Left colon (tissue), 2 donors: ENCODE measurements around the gene EFL1. TPM values are rescaled to one million over a fixed set of nuclear protein-coding genes. Genes with fewer than 3 reads are reported as not detected.
"Not testable (repeated sequence)": the region's sequence is repeated elsewhere in the genome, so short reads cannot be mapped to it uniquely, and the experiment has no call there.

ENCODE experiments used
- ATAC-seq: fragments of 200-7000 bp; cut with Tn5 transposase; one replicate; pipeline ENCODE4 v1.9.1; 2020; ENCODE audit warnings: mild to moderate bottlenecking, moderate library complexity
- DNase-seq, 2 donors: peaks; one replicate each; pipeline ENCODE4 v3.0.0-alpha.2; 2020
- intact Hi-C, 2 donors: fragments of 100-400 bp; cut with DNase I in 1 of 2; cut with micrococcal nuclease in 1 of 2; formaldehyde crosslinking; loops; one replicate each; pipeline versions ENCODE4 v1.11.2 to v1.14.0; 2022; cut with DNase I, micrococcal nuclease
- total RNA-seq, 2 donors: library from RNA; stranded (reverse); fragmentation: NEBNext Ultra II Directional; extraction: Animal tissue kit (Norgen Biotek cat#: 25700); gene quantifications; one replicate each; pipeline ENCODE4 v1.2.1, GENCODE V29; 2021
- donor health status: DM: no; HTN: no; CAD: no.
- donor health status: DM: yes; HTN: yes; CAD: no.

The EFL1 gene
- total RNA-seq, 2 donors from 2014 or later = 32.2 to 48.0 TPM

DNA sequence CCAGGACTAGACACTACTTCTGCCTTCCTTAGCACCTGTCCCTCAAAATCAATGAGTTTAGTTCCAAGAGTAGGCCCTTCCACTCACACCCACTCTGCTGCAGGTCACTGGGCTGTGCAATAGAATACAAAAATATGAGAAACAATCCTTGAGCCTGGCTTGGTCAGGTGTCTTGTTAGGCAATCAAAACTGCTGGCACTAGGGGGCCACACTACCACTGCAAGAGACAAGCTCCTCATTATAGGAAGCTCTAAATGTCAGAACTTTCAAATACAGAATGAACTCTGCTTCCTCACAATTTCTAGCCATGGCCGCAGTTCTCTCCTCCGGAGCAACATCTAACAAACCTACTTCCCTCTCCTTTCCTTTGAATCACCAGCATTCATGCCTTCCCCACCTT lies 41.0 kb downstream of the EFL1 start:
- DNase-seq = peak in 1 of 2 donors; percentile 63
- intact Hi-C loops = not testable (repeated sequence)
- peak; percentile 90 for ATAC-seq

DNA sequence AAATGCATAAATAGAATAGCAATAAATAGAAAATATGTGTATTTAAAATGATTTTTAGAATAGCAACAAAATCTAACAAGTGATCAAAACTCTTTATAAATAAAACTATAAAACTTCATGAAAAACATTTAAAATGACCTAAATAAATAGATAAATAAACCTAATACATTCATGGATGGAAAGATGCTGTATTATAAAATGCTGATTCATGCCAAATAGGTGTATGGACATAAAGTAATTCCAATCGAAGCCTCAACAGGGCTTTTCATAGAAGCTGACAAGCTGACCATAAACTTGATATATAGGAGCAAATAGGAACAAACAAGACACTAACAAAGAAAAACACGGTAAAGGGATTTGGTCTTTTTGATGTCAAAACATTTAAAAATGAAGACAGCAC lies 46.4 kb downstream of the EFL1 start:
- ATAC-seq, DNase-seq, intact Hi-C loops: not testable (repeated sequence)

GRCh38 chr15:82212201-82212600 lies 50.3 kb downstream of the EFL1 start:
- DNase-seq, ATAC-seq, intact Hi-C loops: not testable (repeated sequence)

GRCh38 chr15:82210066-82210597 lies 52.4 kb downstream of the EFL1 start:
- DNase-seq, intact Hi-C loops: not testable (repeated sequence)
- peak; percentile 99 for ATAC-seq

DNA sequence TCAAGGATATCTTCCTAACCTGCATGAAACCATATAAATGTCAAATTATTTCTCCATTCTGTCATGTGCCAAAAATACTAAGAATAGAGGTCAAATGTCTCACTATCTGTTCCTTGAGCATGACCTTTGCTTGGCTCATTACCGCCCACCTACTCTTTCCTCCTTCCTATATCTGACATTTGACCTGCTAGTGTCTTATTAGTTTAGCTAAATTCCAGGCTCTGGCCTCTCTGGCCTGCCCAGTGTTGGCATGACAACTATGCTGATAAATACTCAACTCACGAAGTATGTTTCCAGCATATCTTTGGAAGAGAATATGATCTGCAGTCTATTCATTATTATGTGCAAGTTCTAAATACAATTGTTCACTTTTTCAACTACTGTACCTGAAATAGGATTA lies 58.0 kb downstream of the EFL1 start:
- ATAC-seq, DNase-seq, intact Hi-C loops: not testable (repeated sequence)

- DNase-seq = peak in 1 of 2 donors; percentile 72
- intact Hi-C loops = no loop called here
- ATAC-seq = peak; percentile 86
Observed at GRCh38 chr15:82197733-82198594, 64.6 kb downstream of the EFL1 start.

DNA sequence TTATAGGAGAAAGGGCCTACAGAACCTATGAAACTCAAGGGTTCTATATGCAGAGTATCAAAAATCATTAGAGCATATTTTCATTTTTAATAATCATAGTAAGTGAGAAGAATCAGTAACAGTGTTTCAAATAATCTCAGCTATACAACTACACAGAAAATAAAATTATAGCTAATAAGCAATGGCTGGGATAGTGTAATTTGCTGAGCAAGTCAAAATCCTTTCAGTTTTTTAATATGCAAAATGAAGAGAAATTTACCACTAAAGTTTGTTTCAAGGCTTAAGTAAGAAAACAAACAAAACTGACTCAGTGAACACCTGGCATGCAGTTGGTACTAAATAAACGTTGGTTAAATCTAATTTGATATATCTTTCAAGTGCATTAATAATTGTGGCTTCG lies 66.2 kb downstream of the EFL1 start:
- DNase-seq = no peak
- intact Hi-C loops = no loop called here

GRCh38 chr15:82195818-82196217 lies 66.7 kb downstream of the EFL1 start:
- intact Hi-C loops, DNase-seq, ATAC-seq: not testable (repeated sequence)

More for the DNA sequence above, 66.2 kb downstream of the EFL1 start:
- ATAC-seq = no peak

GRCh38 chr15:82194488-82194887 lies 68.0 kb downstream of the EFL1 start:
- ATAC-seq, intact Hi-C loops, DNase-seq: not testable (repeated sequence)

DNA sequence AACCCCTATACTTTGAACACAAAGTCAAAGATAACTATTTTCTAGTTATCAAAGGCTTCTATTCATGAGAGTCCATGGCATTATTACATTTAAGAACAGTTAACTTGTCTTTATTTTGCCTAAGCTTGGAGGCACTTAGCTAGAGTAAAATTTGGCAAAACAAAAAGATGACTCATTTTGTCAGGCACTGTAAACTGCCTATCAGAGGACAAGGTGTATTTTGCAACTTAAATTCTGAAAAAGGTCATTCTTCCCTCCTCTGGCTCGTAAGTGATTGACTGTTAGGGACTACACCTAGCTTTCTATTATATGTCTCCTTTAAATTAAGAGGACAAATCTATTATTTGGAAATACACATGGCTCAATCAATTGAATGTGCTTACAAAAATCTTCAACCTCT lies 69.1 kb downstream of the EFL1 start:
- DNase-seq, intact Hi-C loops: not testable (repeated sequence)

GRCh38 chr15:82192394-82192793 lies 70.1 kb downstream of the EFL1 start:
- DNase-seq, intact Hi-C loops, ATAC-seq: not testable (repeated sequence)

More for the DNA sequence above, 69.1 kb downstream of the EFL1 start:
- ATAC-seq = not testable (repeated sequence)

DNA sequence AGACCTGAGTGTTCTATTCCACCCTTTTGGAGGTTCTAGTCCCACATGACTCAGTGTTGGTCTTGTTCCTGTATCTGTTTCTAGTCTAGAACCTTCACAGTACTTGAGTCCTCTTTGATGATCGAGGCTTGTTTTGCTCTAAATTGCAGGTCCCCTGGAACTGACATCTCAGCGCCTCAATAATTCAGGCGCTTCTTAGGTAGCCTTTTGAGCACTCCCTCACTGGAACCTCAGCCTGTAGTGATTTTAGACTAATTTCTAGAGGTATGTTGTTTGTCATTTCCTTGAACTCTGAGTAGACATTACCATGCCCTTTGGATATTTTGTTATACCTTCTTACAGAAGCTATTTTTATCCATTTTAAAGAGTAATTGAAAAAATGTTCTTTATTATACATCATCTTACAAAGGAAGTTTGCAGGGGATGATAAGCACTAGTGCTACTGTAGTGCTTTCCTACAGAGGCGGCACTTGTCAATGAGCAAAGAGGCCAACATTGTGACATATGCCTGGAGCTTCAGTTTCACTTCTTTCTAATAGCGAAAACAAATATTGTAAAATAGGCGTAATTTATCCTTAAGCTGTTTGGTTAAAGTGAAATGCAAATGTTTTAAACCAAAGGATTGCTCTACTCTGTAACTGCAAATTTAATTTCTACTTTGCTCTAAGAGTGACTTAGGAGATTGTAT lies 75.7 kb downstream of the EFL1 start:
- intact Hi-C loops = no loop called here
- no peak for DNase-seq
- no peak for ATAC-seq

DNA sequence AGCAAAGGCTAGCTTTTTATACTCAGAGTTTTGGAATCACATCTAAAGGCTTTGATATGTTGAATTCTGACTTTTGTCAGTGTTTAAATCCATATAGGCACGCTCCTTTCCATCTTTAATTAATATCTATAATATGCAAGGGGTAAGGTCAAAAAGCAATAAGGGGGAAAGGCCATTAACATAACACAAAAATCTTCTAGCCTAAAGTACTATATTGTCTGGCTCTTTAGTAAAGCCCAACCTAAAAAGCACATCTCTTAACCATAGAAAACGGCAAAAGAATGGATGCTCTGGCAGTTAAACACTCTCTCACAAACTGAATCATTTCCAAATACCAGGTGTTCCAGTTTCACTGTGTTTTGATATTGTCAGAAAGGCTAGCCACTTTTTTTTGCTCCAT lies 76.4 kb downstream of the EFL1 start:
- DNase-seq = no peak
- intact Hi-C loops = no loop called here
- no peak for ATAC-seq

DNA sequence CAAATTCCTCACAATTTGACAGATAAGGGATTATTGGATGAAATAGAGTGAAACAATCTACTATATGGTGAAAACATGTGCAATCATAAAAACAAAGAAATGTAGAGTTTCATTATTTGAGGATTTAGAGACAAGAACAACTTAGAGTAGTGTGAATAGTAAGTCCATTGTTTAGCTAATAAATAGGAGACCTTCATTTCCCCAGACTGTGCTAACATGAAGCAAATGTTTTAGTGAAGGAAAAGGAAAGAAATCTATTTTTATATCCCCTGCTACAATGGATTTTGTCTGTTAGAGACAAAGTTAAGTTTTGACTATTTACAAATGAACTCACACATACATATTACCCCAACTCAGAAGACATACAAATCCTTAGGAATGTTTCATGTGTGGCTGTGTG lies 77.8 kb downstream of the EFL1 start:
- DNase-seq (no peak), ATAC-seq (no peak)
- intact Hi-C loops = no loop called here

DNA sequence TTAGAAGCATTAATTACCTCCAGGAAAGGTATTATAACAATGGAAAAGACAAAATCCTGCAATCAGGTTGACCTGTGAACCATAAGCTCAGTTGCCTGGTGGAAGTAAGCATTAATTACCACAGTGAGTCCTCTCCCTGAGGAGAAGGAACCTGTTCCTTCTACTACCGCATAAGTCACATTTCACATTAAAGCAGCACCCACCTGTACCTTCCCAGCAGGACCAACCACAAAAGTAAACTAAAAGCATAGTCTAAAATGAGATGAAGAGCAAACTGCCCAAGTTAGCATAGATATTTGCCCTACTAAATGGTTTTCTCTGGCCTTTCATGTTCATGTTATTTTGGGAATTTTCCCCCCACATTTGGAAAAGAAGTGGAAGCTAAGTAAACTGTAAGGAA lies 78.2 kb downstream of the EFL1 start:
- intact Hi-C loops = no loop called here
- DNase-seq (no peak), ATAC-seq (no peak)

- ATAC-seq = no peak
- intact Hi-C loops = no loop called here
- no peak for DNase-seq
Observed at GRCh38 chr15:82183121-82184031, 79.2 kb downstream of the EFL1 start.

- DNase-seq (no peak), ATAC-seq (no peak)
- intact Hi-C loops = no loop called here
Observed at GRCh38 chr15:82181371-82181770, 81.2 kb downstream of the EFL1 start.

DNA sequence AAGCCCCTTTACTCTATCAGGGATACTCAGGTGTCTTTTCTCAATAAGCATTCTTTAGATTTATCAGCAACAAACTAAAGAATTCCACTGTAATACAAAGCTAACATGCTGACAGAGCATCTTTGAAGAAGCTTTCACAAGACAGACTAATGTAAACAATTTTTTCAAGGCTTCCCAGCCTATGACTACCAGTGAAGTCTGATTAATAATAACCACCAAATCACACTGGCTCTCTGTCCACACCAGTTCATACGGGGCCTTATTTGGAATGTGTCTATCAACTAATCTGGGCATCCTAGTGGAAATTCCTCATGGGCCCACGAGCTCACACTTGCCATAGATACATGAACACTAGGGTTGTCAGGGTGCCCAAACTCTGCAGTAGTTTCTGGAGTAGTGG lies 84.5 kb downstream of the EFL1 start:
- ATAC-seq (no peak), DNase-seq (no peak)
- intact Hi-C loops = no loop called here
